Vagina (tissue), 2 donors: ENCODE measurements around the gene CRYBG1. TPM values are rescaled to one million over a fixed set of nuclear protein-coding genes. Genes with fewer than 3 reads are reported as not detected.
"Not testable (repeated sequence)": the region's sequence is repeated elsewhere in the genome, so short reads cannot be mapped to it uniquely, and the experiment has no call there.

ENCODE experiments used
- DNase-seq, 2 donors: peaks; one replicate each; pipeline ENCODE4 v3.0.0-alpha.2; 2017; ENCODE audit errors: extremely low spot score in 2 of 2
- H3K27ac ChIP-seq: fragments of 200-600 bp; sonication (generic); one replicate; pipeline ENCODE4 v1.5.1; 2019
- H3K27me3 ChIP-seq: fragments of 200-600 bp; sonication (generic); one replicate; pipeline ENCODE4 v1.5.1; 2019
- H3K36me3 ChIP-seq, 2 donors: fragments of 200-600 bp; sonication (generic); one replicate each; pipeline ENCODE4 v1.5.1; 2017 to 2019
- H3K4me1 ChIP-seq: fragments of 200-600 bp; sonication (generic); one replicate; pipeline ENCODE4 v1.5.1; 2019
- H3K4me3 ChIP-seq, 2 donors: fragments of 200-600 bp; sonication (generic); 1 replicate in 1 of 2; 2 replicates in 1 of 2; pipeline ENCODE4 v1.5.1; 2016 to 2019
- H3K9me3 ChIP-seq: fragments of 200-600 bp; sonication (generic); one replicate; pipeline ENCODE4 v1.5.1; 2019
- POLR2A ChIP-seq, 2 donors: fragments of 450-650 bp; IDR thresholded peaks; one replicate each; pipeline ENCODE4 v1.6.1; 2017; ENCODE audit warnings: antibody characterized with exemption in 2 of 2, mild to moderate bottlenecking in 2 of 2, moderate library complexity in 2 of 2
- POLR2AphosphoS5 ChIP-seq, 2 donors: sonication (generic); formaldehyde crosslinking; IDR thresholded peaks; one replicate each; pipeline ENCODE4 v1.9.0; 2017; ENCODE audit warnings: antibody characterized with exemption in 2 of 2, mild to moderate bottlenecking in 2 of 2, low read depth in 1 of 2; ENCODE audit not compliant: insufficient read depth in 1 of 2
- intact Hi-C: fragments of 100-400 bp; cut with DNase I; formaldehyde crosslinking; loops from one replicate; pipeline ENCODE4 v1.15.1; 2023
- total RNA-seq: library from RNA; depleted of rRNA; stranded (reverse); fragments of >200 nt; gene quantifications from one replicate; pipeline ENCODE4 v1.2.3, GENCODE V29; 2016
- TF ChIP-seq, protein P1 (sequence below), 3 experiments: fragments of 450-650 bp in 2 of 3; fragments of 200-600 bp in 1 of 3; sonication (generic) in 1 of 3; IDR thresholded peaks; one replicate each; pipeline ENCODE4 v1.5.1; 2017 to 2019; ENCODE audit warnings: antibody characterized with exemption in 3 of 3, mild to moderate bottlenecking in 2 of 3, moderate library complexity in 2 of 3

The CRYBG1 gene
- total RNA-seq, 1 donor from 2014 or later: 46.7 TPM

DNA sequence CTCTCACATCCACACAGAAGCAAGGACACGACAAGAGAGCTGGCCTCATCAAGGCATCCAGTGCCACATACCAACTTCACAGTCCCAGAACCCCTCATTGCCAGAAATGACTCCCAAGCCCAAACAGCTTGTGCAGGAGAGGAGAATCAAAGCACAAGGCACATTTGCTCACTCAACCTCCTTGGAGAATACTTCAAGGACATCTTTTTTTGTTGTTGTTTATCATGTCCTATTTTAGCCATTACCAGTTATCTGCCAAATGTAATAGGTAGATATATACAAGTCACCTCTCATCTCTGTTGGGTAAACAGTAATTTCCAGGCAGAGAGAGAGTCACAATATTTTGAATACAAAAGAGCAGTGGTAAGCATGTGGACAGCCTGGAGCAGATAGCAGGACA is 221.0 kb downstream of the CRYBG1 start:
- DNase-seq: no peak
- Histone ChIP-seq H3K4me3 (no peak overlapping the region), H3K36me3 (no peaks in the 10 kb centered on the region), H3K4me1 (no peaks in the 10 kb centered on the region), H3K9me3 (no peaks in the 10 kb centered on the region), H3K27ac (no peak overlapping the region), H3K27me3 (no peaks in the 10 kb centered on the region)
- no peak for TF ChIP-seq POLR2A (IDR thresholded peaks at IDR 0.05)
- TF ChIP-seq, protein P1, sequence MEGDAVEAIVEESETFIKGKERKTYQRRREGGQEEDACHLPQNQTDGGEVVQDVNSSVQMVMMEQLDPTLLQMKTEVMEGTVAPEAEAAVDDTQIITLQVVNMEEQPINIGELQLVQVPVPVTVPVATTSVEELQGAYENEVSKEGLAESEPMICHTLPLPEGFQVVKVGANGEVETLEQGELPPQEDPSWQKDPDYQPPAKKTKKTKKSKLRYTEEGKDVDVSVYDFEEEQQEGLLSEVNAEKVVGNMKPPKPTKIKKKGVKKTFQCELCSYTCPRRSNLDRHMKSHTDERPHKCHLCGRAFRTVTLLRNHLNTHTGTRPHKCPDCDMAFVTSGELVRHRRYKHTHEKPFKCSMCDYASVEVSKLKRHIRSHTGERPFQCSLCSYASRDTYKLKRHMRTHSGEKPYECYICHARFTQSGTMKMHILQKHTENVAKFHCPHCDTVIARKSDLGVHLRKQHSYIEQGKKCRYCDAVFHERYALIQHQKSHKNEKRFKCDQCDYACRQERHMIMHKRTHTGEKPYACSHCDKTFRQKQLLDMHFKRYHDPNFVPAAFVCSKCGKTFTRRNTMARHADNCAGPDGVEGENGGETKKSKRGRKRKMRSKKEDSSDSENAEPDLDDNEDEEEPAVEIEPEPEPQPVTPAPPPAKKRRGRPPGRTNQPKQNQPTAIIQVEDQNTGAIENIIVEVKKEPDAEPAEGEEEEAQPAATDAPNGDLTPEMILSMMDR (IDR thresholded peaks at IDR 0.05): no peak
- no peak for TF ChIP-seq POLR2AphosphoS5 (IDR thresholded peaks at IDR 0.05; ENCODE audit: insufficient read depth in 1 of 2, low read depth in 1 of 2)
- intact Hi-C loops: no loop called here

DNA sequence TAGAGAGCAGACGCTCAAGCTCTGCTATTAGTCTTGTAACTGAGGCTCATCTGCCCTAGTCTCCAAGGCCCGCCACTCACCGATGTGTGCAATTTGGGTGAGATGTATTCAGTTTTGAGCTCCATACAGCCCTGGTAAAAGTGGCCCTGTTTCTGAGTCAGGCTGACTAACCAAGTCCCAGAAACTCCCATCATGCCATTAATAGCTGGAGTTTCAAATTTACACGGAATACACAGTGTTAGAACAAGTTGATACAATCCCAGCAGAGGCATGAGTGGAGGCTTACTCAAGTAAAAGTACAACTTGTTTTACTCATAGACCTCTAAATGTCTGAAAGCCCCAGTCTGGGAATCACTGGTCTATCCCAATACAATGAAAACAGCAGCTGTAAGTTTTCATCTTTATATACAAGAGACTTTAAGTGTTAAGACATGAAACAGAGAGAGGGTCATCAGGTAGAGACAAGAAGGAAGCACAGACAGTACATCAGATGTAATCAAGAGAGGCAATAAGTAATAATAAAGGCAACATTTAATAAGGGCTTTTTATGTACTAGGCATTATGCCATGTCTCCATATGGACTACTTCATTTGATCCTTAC is 226.4 kb downstream of the CRYBG1 start:
- Histone ChIP-seq H3K27ac (no peak overlapping the region), H3K4me3 (no peak overlapping the region), H3K9me3 (no peaks in the 10 kb centered on the region), H3K36me3 (no peaks in the 10 kb centered on the region), H3K27me3 (no peaks in the 10 kb centered on the region), H3K4me1 (no peaks in the 10 kb centered on the region)
- intact Hi-C loops: no loop called here
- TF ChIP-seq, protein P1 (IDR thresholded peaks at IDR 0.05): no peak
- TF ChIP-seq POLR2A (IDR thresholded peaks at IDR 0.05) (no peak), POLR2AphosphoS5 (IDR thresholded peaks at IDR 0.05; ENCODE audit: insufficient read depth in 1 of 2, low read depth in 1 of 2) (no peak)
- no peak for DNase-seq

DNA sequence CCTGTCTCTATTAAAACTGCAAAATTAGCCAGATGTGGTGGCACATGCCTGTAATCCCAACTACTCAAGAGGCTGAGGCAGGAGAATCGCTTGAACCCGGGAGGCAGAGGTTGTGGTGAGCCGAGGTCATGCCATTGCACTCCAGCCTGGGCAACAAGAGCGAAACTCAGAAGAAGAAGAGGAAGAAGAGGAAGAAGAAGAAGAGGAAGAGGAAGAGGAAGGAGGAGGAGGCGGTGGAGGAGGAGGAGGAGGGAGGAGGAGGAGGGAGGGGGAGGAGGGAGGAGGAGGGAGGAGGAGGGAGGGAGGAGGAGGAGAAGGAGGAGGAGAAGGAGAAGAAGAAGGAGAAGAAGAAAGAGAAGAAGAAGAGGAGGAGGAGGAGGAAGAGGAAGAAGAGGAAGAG is 228.4 kb downstream of the CRYBG1 start:
- intact Hi-C loops, DNase-seq, H3K9me3 ChIP-seq, H3K4me1 ChIP-seq, H3K36me3 ChIP-seq, H3K4me3 ChIP-seq, H3K27me3 ChIP-seq, H3K27ac ChIP-seq: not testable (repeated sequence)

DNA sequence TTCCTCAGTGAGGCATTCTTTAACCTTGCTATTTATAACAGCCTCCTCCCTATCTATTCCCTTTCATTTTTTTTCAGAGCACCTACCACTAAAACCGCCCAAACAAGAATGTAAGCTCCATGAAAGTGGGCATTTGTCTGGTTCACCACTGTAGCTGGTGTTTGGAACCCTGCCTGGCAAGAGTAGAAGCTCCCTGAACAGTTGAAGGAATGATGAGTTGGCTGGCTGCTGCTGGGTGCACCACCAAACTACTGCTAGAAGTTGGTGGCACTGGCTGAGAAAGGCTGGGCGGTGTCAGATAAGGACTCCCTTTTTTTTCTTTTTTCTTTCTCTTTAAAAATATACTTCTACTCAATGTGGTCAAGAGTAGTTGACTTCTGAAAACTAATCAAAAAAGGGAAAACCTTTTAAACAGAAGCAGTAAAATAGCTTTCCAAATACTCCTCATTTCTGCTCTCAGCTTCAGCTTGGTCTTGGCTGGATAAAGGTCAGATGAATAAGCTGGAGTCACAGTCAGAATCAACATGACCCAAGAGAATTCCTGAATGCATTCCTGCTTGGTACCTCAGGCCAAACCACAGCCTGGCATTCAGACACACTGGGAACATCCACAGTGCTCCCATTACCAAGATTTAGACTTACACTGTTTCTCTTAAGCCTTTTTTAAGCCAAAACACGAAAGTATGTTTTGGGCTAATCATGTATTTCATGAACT is 230.8 kb downstream of the CRYBG1 start:
- intact Hi-C loops: no loop called here
- Histone ChIP-seq H3K9me3 (no peaks in the 10 kb centered on the region), H3K36me3 (no peaks in the 10 kb centered on the region), H3K4me1 (no peaks in the 10 kb centered on the region), H3K4me3 (no peak overlapping the region), H3K27me3 (no peaks in the 10 kb centered on the region), H3K27ac (no peak overlapping the region)
- no peak for TF ChIP-seq POLR2A (IDR thresholded peaks at IDR 0.05)
- TF ChIP-seq POLR2AphosphoS5 (IDR thresholded peaks at IDR 0.05; ENCODE audit: insufficient read depth in 1 of 2, low read depth in 1 of 2): no peak
- TF ChIP-seq, protein P1 (IDR thresholded peaks at IDR 0.05): no peak
- DNase-seq: no peak

DNA sequence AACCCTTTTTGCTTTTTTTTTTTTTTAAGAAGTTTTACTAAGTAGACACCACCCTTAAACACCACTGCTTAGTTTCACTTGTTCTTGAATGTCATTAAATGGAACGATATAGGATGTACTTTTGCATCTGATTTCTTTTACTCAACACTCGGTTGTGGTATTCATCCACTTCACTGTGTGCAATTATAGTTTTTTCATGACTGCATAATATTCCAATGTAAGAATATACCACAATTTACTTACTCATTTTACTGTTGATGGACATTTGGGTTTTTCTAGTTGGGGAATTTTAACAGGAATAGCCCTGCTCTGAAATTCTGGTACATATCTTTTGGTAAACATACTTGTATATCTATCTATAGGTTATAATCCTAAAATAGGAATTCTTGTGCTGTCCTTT is 238.9 kb downstream of the CRYBG1 start:
- no peaks in the 10 kb centered on the region for H3K36me3 ChIP-seq
- H3K4me1 ChIP-seq: no peaks in the 10 kb centered on the region
- TF ChIP-seq POLR2AphosphoS5 (IDR thresholded peaks at IDR 0.05; ENCODE audit: insufficient read depth in 1 of 2, low read depth in 1 of 2) (no peak), POLR2A (IDR thresholded peaks at IDR 0.05) (no peak)
- TF ChIP-seq, protein P1 (IDR thresholded peaks at IDR 0.05): no peak
- no peak overlapping the region for H3K27ac ChIP-seq
- H3K27me3 ChIP-seq: no peaks in the 10 kb centered on the region
- no peak for DNase-seq
- H3K4me3 ChIP-seq: no peak overlapping the region
- no peaks in the 10 kb centered on the region for H3K9me3 ChIP-seq
- intact Hi-C loops: no loop called here
